Measurements from ENCODE around the gene CEND1. TPM values are rescaled to one million over a fixed set of nuclear protein-coding genes. Genes with fewer than 3 reads are reported as not detected.
A peak's percentile ranks its signal among the peaks of the same experiment; 100 is the strongest.

CEND1 gene
- polyA plus RNA-seq, 1 of the 3 experiments (the other 2 are of a cell fraction), result 3.6 TPM

- H4K20me1 ChIP-seq (ENCODE audit: insufficient read depth), result peaks cover 5% of the 10 kb centered on the region; the same call in 1 of the 2 replicates
- no peaks in the 10 kb centered on the region for H3K9me2 ChIP-seq
- peak within 1 kb of the TSS; percentile 81 for H3K9ac ChIP-seq
- WGBS (ENCODE audit: low lambda C conversion rate), result 2% methylated on average over 13 of the region's 112 CpGs
- POLR2A ChIA-PET, result interaction anchor here (1.0 to 1.2 kb wide), 2 partner anchors 16 to 30 kb away, joined by 3 to 4 read pairs; partner anchors contain the start of gene GATD1
- H3K9me3 ChIP-seq, result no peaks in the 10 kb centered on the region
- CTCF ChIA-PET, result interaction anchor here (0.9 to 8.0 kb wide), 10 partner anchors 11 to 85 kb away, joined by 3 to 94 read pairs (median 4); partner anchors contain the start of gene GATD1
- H3K36me3 ChIP-seq (replicated peaks in 1 of 2; ENCODE audit: control insufficient read depth in 1 of 2, insufficient read depth in 2 of 2, low read length in 1 of 2), result no peaks in the 10 kb centered on the region
- H3F3A ChIP-seq (replicated peaks; ENCODE audit: insufficient read depth), result no peaks in the 10 kb centered on the region
- peak within 1 kb of the TSS; percentile 89; the same call in 1 of the 2 replicates for H2AFZ ChIP-seq (ENCODE audit: low read depth)
- peak within 1 kb of the TSS; percentile 94 for H3K4me2 ChIP-seq
- H3K27ac ChIP-seq (ENCODE audit: low read depth in 2 of 2, low read length in 1 of 2), result peak within 1 kb of the TSS; percentile 15 to 77; a peak in 2 of 4 replicates
- H3K4me3 ChIP-seq (ENCODE audit: low read depth in 2 of 2, low read length in 1 of 2), result peak within 1 kb of the TSS; percentile 86 to 90
- H3K4me1 ChIP-seq (ENCODE audit: control insufficient read depth in 1 of 2, insufficient read depth in 2 of 2, low read depth in 1 of 2, low read length in 1 of 2), result peaks cover 0 to 16% of the 10 kb centered on the region in 2 experiments; a peak in 3 of 4 replicates
- DNase-seq, result peak; percentile 99
- no peaks in the 10 kb centered on the region for H3K27me3 ChIP-seq (ENCODE audit: insufficient read depth)
- peaks cover 48% of the 10 kb centered on the region for H3K79me2 ChIP-seq (ENCODE audit: insufficient read depth)
- TF ChIP-seq MEF2A (IDR thresholded peaks at IDR 0.05; ENCODE audit: borderline replicate concordance, low read depth) (no peak), EZH2phosphoT487 (IDR thresholded peaks at IDR 0.05; ENCODE audit: borderline replicate concordance, low read depth) (no peak), RAD21 (IDR thresholded peaks at IDR 0.05; ENCODE audit: low read length) (no peak), TCF12 (IDR thresholded peaks at IDR 0.05) (no peak), CHD2 (IDR thresholded peaks at IDR 0.05; ENCODE audit: low read length, partially characterized antibody) (no peak), ZBTB33 (IDR thresholded peaks at IDR 0.05; ENCODE audit: borderline replicate concordance, low read depth) (no peak), USF1 (IDR thresholded peaks at IDR 0.05; ENCODE audit: borderline replicate concordance, low read depth) (no peak), FOSL2 (IDR thresholded peaks at IDR 0.05; ENCODE audit: borderline replicate concordance, low read depth) (no peak), SIN3A (IDR thresholded peaks at IDR 0.05; ENCODE audit: borderline replicate concordance, low read depth, low read length) (0 out of 2 replicates have a peak, but pooled peaks have one; percentile 7), SMC3 (IDR thresholded peaks at IDR 0.05; ENCODE audit: low read depth, low read length) (no peak), EP300 (IDR thresholded peaks at IDR 0.05; ENCODE audit: borderline replicate concordance in 1 of 2, low read depth in 1 of 2, low read length in 1 of 2) (no peak), IRF3 (IDR thresholded peaks at IDR 0.05; ENCODE audit: low read depth, low read length) (no peak), TEAD4 (IDR thresholded peaks at IDR 0.05; ENCODE audit: borderline replicate concordance, insufficient read depth) (no peak), TAF1 (IDR thresholded peaks at IDR 0.05; ENCODE audit: borderline replicate concordance, low read depth, low read length) (no peak), MAX (IDR thresholded peaks at IDR 0.05; ENCODE audit: low read depth) (peak; percentile 67; the same call in 1 of the 2 replicates), RFX5 (IDR thresholded peaks at IDR 0.05; ENCODE audit: low read length) (no peak), NFIC (IDR thresholded peaks at IDR 0.05; ENCODE audit: borderline replicate concordance) (no peak), GABPA (IDR thresholded peaks at IDR 0.05; ENCODE audit: low read depth) (no peak), ELF1 (IDR thresholded peaks at IDR 0.05) (no peak), YY1 (IDR thresholded peaks at IDR 0.05; ENCODE audit: low read depth) (no peak), JUND (IDR thresholded peaks at IDR 0.05) (no peak), NRF1 (IDR thresholded peaks at IDR 0.05; ENCODE audit: low read depth, low read length) (peak; percentile 50), FOXM1 (IDR thresholded peaks at IDR 0.05; ENCODE audit: low read depth) (no peak), GATA2 (CRISPR knock-in tag; IDR thresholded peaks at IDR 0.05) (no peak), USF2 (IDR thresholded peaks at IDR 0.05; ENCODE audit: borderline replicate concordance, low read depth, low read length) (no peak), MXI1 (IDR thresholded peaks at IDR 0.05; ENCODE audit: low read depth, low read length) (no peak), RXRA (IDR thresholded peaks at IDR 0.05; ENCODE audit: borderline replicate concordance, low read depth) (no peak), PBX3 (IDR thresholded peaks at IDR 0.05) (no peak)
These were observed 42.5 kb downstream of the CEND1 start, which contains the start of gene TALDO1 for GRCh38 chr11:747158-748006. TALDO1 (plus strand) TSS chr11:747464; CDS start chr11:747482, 18 bp downstream.
